H1 (cell line): ENCODE results near the gene RBBP5. TPM values are rescaled to one million over a fixed set of nuclear protein-coding genes. Genes with fewer than 3 reads are reported as not detected.

ENCODE experiments used
- CTCF ChIA-PET: fragments of 300-600 bp; sonication (Branson Sonifier 250); formaldehyde crosslinking; loops from one replicate; lab custom pipeline; 2021; ENCODE audit not compliant: partially characterized antibody; lab: Charles Lee
- POLR2A ChIA-PET: fragments of 300-600 bp; sonication (Branson Sonifier 250); formaldehyde crosslinking; loops from one replicate; lab custom pipeline; 2021; ENCODE audit warnings: inconsistent platforms; ENCODE audit not compliant: partially characterized antibody; lab: Charles Lee
- DNase-seq, 2 experiments: peaks; one replicate each; pipeline versions ENCODE4 v3.0.0 to v3.0.0-alpha.2; 2010 to 2022; ENCODE audit warnings: low spot score in 2 of 2, low read depth in 1 of 2, mixed read lengths in 1 of 2
- FAIRE-seq: peaks from 2 replicates; lab custom pipeline; 2011; peaks lifted over from hg19 to GRCh38; lab: Jason Lieb, UNC
- H2AFZ ChIP-seq: 2 replicates; pipeline ENCODE4 v1.8.1; 2012; ENCODE audit warnings: low read length, inconsistent platforms
- H2AK5ac ChIP-seq: 2 replicates; pipeline ENCODE4 v1.6.1; 2013; ENCODE audit warnings: low read depth, low read length
- H2BK120ac ChIP-seq: replicated peaks from 2 replicates; pipeline ENCODE3; 2013; ENCODE audit warnings: low read depth, low read length, inconsistent platforms
- H2BK12ac ChIP-seq: 2 replicates; pipeline ENCODE4 v1.6.1; 2013; ENCODE audit warnings: low read depth, low read length
- H2BK15ac ChIP-seq: 2 replicates; pipeline ENCODE4 v1.6.1; 2013; ENCODE audit warnings: low read length
- H2BK20ac ChIP-seq: 2 replicates; pipeline ENCODE4 v1.6.1; 2013; ENCODE audit warnings: low read length
- H2BK5ac ChIP-seq: 2 replicates; pipeline ENCODE4 v1.6.1; 2013; ENCODE audit warnings: low read depth, low read length
- H3K14ac ChIP-seq: 2 replicates; pipeline ENCODE4 v1.6.1; 2013; ENCODE audit warnings: inconsistent platforms; ENCODE audit not compliant: insufficient read length
- H3K18ac ChIP-seq: 2 replicates; pipeline ENCODE4 v1.6.1; 2013; ENCODE audit warnings: low read length; ENCODE audit errors: extremely low read depth
- H3K23ac ChIP-seq: 2 replicates; pipeline ENCODE4 v1.6.1; 2013; ENCODE audit warnings: inconsistent platforms; ENCODE audit not compliant: insufficient read length
- H3K23me2 ChIP-seq: 2 replicates; pipeline ENCODE4 v1.6.1; 2013; ENCODE audit warnings: low read depth, low read length
- H3K27ac ChIP-seq: 2 replicates; pipeline ENCODE4 v1.6.1; 2011; ENCODE audit warnings: low read depth, low read length, inconsistent platforms
- H3K27me3 ChIP-seq, 4 experiments: replicated peaks in 1 of 4; 1 replicate in 1 of 4; 2 replicates in 3 of 4; pipeline versions ENCODE4 v1.6.1 to v1.8.1; 2011 to 2013; ENCODE audit warnings: low read length in 3 of 4, mild to moderate bottlenecking in 3 of 4, inconsistent platforms in 2 of 4, mixed read lengths in 2 of 4, moderate library complexity in 1 of 4; ENCODE audit not compliant: control insufficient read depth in 3 of 4, insufficient read depth in 3 of 4; ENCODE audit errors: extremely low read depth in 1 of 4
- H3K36me3 ChIP-seq, 4 experiments: 2 replicates each; pipeline versions ENCODE4 v1.6.1 to v1.8.1; 2011 to 2013; ENCODE audit warnings: mild to moderate bottlenecking in 4 of 4, low read length in 3 of 4, moderate library complexity in 2 of 4, control low read depth in 1 of 4, inconsistent platforms in 1 of 4; ENCODE audit not compliant: insufficient read depth in 4 of 4, control insufficient read depth in 2 of 4
- H3K4ac ChIP-seq: replicated peaks from 2 replicates; pipeline ENCODE3; 2013; ENCODE audit warnings: low read length, low read depth, mixed read lengths, inconsistent platforms; ENCODE audit not compliant: insufficient read length
- H3K4me1 ChIP-seq, 4 experiments: replicated peaks in 1 of 4; 1 replicate in 1 of 4; 2 replicates in 3 of 4; pipeline versions ENCODE4 v1.6.1 to v1.8.1; 2011 to 2013; ENCODE audit warnings: low read length in 3 of 4, inconsistent platforms in 2 of 4, mixed read lengths in 1 of 4; ENCODE audit not compliant: insufficient read depth in 4 of 4, control insufficient read depth in 3 of 4
- H3K4me2 ChIP-seq, 2 experiments: 2 replicates each; pipeline versions ENCODE4 v1.6.1 to v1.8.1; 2011 to 2013; ENCODE audit warnings: low read depth in 2 of 2, low read length in 2 of 2, control low read depth in 1 of 2, inconsistent platforms in 1 of 2, mild to moderate bottlenecking in 1 of 2; ENCODE audit not compliant: insufficient read depth in 1 of 2
- H3K4me3 ChIP-seq, 4 experiments: fragments of 200-600, 300-600 bp in 1 of 4; sonication (generic), shearing (Covaris generic), sonication (Bioruptor Twin) in 1 of 4; 2 replicates each; pipeline versions ENCODE4 v1.5.1 to v1.8.1; 2011 to 2016; ENCODE audit warnings: low read length in 4 of 4, low read depth in 3 of 4, control low read depth in 2 of 4, inconsistent platforms in 2 of 4, mild to moderate bottlenecking in 2 of 4, mixed read lengths in 1 of 4, moderate library complexity in 1 of 4; ENCODE audit not compliant: insufficient read depth in 2 of 4; ENCODE audit errors: extremely low read depth in 1 of 4
- H3K56ac ChIP-seq: replicated peaks from 2 replicates; pipeline ENCODE3; 2013; ENCODE audit warnings: low read depth, mild to moderate bottlenecking, mixed read lengths, low read length, inconsistent platforms; ENCODE audit not compliant: insufficient read length
- H3K79me1 ChIP-seq: 2 replicates; pipeline ENCODE4 v1.6.1; 2013; ENCODE audit warnings: low read depth, low read length, control low read depth
- H3K79me2 ChIP-seq, 2 experiments: 2 replicates each; pipeline versions ENCODE4 v1.6.1 to v1.8.1; 2012 to 2013; ENCODE audit warnings: low read length in 2 of 2, mild to moderate bottlenecking in 2 of 2, inconsistent platforms in 1 of 2; ENCODE audit not compliant: insufficient read depth in 2 of 2, control insufficient read depth in 1 of 2
- H3K9ac ChIP-seq, 4 experiments: replicated peaks in 1 of 4; 1 replicate in 1 of 4; 2 replicates in 3 of 4; pipeline versions ENCODE4 v1.6.1 to v1.8.1; 2011 to 2013; ENCODE audit warnings: low read depth in 3 of 4, low read length in 3 of 4, control low read depth in 2 of 4, mild to moderate bottlenecking in 2 of 4, moderate library complexity in 2 of 4, inconsistent platforms in 1 of 4; ENCODE audit errors: extremely low read depth in 1 of 4
- H3K9me3 ChIP-seq, 2 experiments: 2 replicates each; pipeline versions ENCODE4 v1.6.1 to v1.8.1; 2012 to 2013; ENCODE audit warnings: mild to moderate bottlenecking in 2 of 2, moderate library complexity in 2 of 2, control low read depth in 1 of 2, inconsistent platforms in 1 of 2, low read depth in 1 of 2, low read length in 1 of 2, mixed read lengths in 1 of 2; ENCODE audit not compliant: insufficient read depth in 2 of 2
- H4K20me1 ChIP-seq, 2 experiments: replicated peaks in 1 of 2; 2 replicates each; pipeline versions ENCODE3 to v1.8.1; 2011 to 2013; ENCODE audit warnings: inconsistent platforms in 2 of 2, low read length in 2 of 2, mild to moderate bottlenecking in 1 of 2; ENCODE audit not compliant: insufficient read depth in 2 of 2, control insufficient read depth in 1 of 2
- H4K5ac ChIP-seq: 2 replicates; pipeline ENCODE4 v1.6.1; 2013; ENCODE audit warnings: low read length, low read depth, mixed read lengths, inconsistent platforms; ENCODE audit not compliant: insufficient read length
- H4K8ac ChIP-seq: 2 replicates; pipeline ENCODE4 v1.8.0; 2013; ENCODE audit warnings: mild to moderate bottlenecking, moderate library complexity, low read length, inconsistent platforms; ENCODE audit not compliant: insufficient read depth; ENCODE audit errors: extremely low read depth
- H4K91ac ChIP-seq: replicated peaks from 2 replicates; pipeline ENCODE3; 2013; ENCODE audit warnings: low read length, mixed read lengths, inconsistent platforms; ENCODE audit not compliant: insufficient read length
- CHD1 ChIP-seq: IDR thresholded peaks from 2 replicates; pipeline ENCODE4 v1.6.1; 2012; ENCODE audit warnings: low read depth, low read length, improper control_type of control experiment
- HDAC6 ChIP-seq: IDR thresholded peaks from one replicate; pipeline ENCODE4 v1.7.1; 2012; ENCODE audit warnings: low read depth, mild to moderate bottlenecking, inconsistent platforms, low read length, moderate library complexity
- RXRA ChIP-seq: IDR thresholded peaks from 2 replicates; pipeline ENCODE4 v1.6.1; 2011; ENCODE audit warnings: low read depth, mild to moderate bottlenecking, low read length, moderate library complexity; ENCODE audit not compliant: insufficient read depth
- SIN3A ChIP-seq, 2 experiments: IDR thresholded peaks in 1 of 2; conservative IDR thresholded peaks in 1 of 2; 2 replicates each; pipeline ENCODE4 v1.6.1; 2011 to 2012; ENCODE audit warnings: low read length in 2 of 2, improper control_type of control experiment in 1 of 2, low read depth in 1 of 2, mild to moderate bottlenecking in 1 of 2
- SP2 ChIP-seq: IDR thresholded peaks from 2 replicates; pipeline ENCODE4 v1.6.1; 2012; ENCODE audit warnings: mild to moderate bottlenecking, low read length, inconsistent platforms
- WGBS, 2 experiments: shearing (Covaris generic) in 1 of 2; methylation state at CpG; one replicate each; pipeline versions ENCODE4 v1.1.6 to v1.1.7; 2013 to 2015; ENCODE audit warnings: low lambda C conversion rate in 2 of 2, mixed read lengths in 2 of 2, inconsistent platforms in 1 of 2, low coverage in 1 of 2, missing lambda C conversion rate in 1 of 2; ENCODE audit not compliant: insufficient replicate concordance in 2 of 2, insufficient coverage in 1 of 2, insufficient read length in 1 of 2; ENCODE audit errors: extremely low coverage in 1 of 2, missing lambda C conversion rate in 1 of 2; 5-methylcytosine and 5-hydroxymethylcytosine counted together
- polyA plus RNA-seq, 7 experiments: library from polyadenylated mRNA; depleted of rRNA in 3 of 7; stranded (reverse) in 5 of 7; unstranded in 2 of 7; fragments of >200 nt in 5 of 7; fragments of 200-250 nt in 2 of 7; gene quantifications; 1 replicate in 5 of 7; 2 replicates in 1 of 7; 4 replicates in 1 of 7; pipeline versions ENCODE4 v1.2.1 to v1.2.3, GENCODE V29; 2011 to 2013; ENCODE audit warnings: missing spikeins in 2 of 7, mixed read lengths in 2 of 7
- total RNA-seq: library from RNA; stranded (reverse); fragmentation: NEBNext Ultra II Directional; extraction: Animal tissue kit (Norgen Biotek cat#: 25700); gene quantifications from 2 replicates; pipeline ENCODE4 v1.2.1, GENCODE V29; 2021
- TF ChIP-seq, protein P1 (sequence below): IDR thresholded peaks from 2 replicates; pipeline ENCODE4 v1.6.1; 2012; ENCODE audit warnings: low read length, inconsistent platforms

Gene RBBP5
- total and polyA plus RNA-seq, 2 of the 8 experiments (the other 6 are each of a cell fraction or from before 2014, with no cell fraction given), result 6.7 to 21.5 TPM

DNA sequence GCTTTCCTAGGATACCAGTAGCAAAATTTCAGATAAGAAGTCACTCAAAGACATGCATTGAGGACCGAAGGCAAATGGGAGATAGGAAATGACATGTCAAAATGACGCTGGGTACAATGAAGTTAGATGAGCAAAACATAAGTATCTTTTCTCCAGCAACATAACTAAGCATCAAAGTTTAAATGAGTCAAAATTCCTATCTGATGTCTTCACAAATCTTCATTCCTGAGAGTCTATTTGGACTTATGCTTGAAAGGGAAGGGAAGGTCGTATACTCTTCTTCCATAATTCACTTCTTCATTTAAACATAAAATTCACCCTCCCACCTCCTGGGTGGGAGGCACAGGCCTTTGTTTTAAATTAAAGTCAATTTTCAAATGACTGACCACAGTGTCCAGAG, 33.4 kb downstream of the RBBP5 start:
- H3K9ac ChIP-seq, result no peak overlapping the region
- H2BK5ac ChIP-seq, result no peak overlapping the region
- ChIA-PET POLR2A (no interaction called here), CTCF (interaction anchor here (0.9 to 3.7 kb wide), 7 partner anchors 10 to 141 kb away, joined by 3 to 19 read pairs (median 4); no protein-coding TSS in a partner anchor)
- no peaks in the 10 kb centered on the region for H4K20me1 ChIP-seq
- no peak overlapping the region for H3K4me2 ChIP-seq
- no peak overlapping the region for H2BK12ac ChIP-seq
- no peak overlapping the region for H3K4ac ChIP-seq
- no peak overlapping the region for H3K23ac ChIP-seq
- no peak for TF ChIP-seq CHD1
- TF ChIP-seq RXRA, result no peak
- TF ChIP-seq SIN3A (conservative IDR thresholded peaks at IDR 0.05 in 1 of 2, IDR thresholded peaks at IDR 0.05 in 1 of 2; ENCODE audit: low read depth in 1 of 2, low read length in 2 of 2), result no peak
- TF ChIP-seq, protein P1, sequence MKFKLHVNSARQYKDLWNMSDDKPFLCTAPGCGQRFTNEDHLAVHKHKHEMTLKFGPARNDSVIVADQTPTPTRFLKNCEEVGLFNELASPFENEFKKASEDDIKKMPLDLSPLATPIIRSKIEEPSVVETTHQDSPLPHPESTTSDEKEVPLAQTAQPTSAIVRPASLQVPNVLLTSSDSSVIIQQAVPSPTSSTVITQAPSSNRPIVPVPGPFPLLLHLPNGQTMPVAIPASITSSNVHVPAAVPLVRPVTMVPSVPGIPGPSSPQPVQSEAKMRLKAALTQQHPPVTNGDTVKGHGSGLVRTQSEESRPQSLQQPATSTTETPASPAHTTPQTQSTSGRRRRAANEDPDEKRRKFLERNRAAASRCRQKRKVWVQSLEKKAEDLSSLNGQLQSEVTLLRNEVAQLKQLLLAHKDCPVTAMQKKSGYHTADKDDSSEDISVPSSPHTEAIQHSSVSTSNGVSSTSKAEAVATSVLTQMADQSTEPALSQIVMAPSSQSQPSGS, result no peak
- TF ChIP-seq SP2, result no peak
- TF ChIP-seq HDAC6, result no peak
- no peak overlapping the region for H2AK5ac ChIP-seq
- no peak for DNase-seq
- H4K5ac ChIP-seq, result no peak overlapping the region
- H3K27me3 ChIP-seq, result no peaks in the 10 kb centered on the region
- H3K4me1 ChIP-seq, result no peaks in the 10 kb centered on the region
- H2BK120ac ChIP-seq, result no peak overlapping the region
- no peaks in the 10 kb centered on the region for H3K9me3 ChIP-seq
- H2BK15ac ChIP-seq, result no peak overlapping the region
- no peak overlapping the region for H3K27ac ChIP-seq
- no peaks in the 10 kb centered on the region for H3K79me2 ChIP-seq
- 96% methylated on average over 3 of the region's 3 CpGs; no CpG with 5 or more reads in 1 of the 2 experiments for WGBS, 2 experiments
- H3K14ac ChIP-seq, result no peak overlapping the region
- no peak overlapping the region for H4K91ac ChIP-seq
- peaks cover 3 to 41% (median 25%) of the 10 kb centered on the region in 4 experiments; a peak in 6 of 8 replicates for H3K36me3 ChIP-seq
- FAIRE-seq, result no peak
- H3K56ac ChIP-seq, result no peak overlapping the region
- H2AFZ ChIP-seq, result no peak overlapping the region
- no peaks in the 10 kb centered on the region for H3K23me2 ChIP-seq
- H3K18ac ChIP-seq, result no peak overlapping the region
- H3K4me3 ChIP-seq, result no peak overlapping the region
- H3K79me1 ChIP-seq, result no peaks in the 10 kb centered on the region; the same call in 1 of the 2 replicates
- no peak overlapping the region for H4K8ac ChIP-seq
- H2BK20ac ChIP-seq, result no peak overlapping the region
